ENCODE measurements around the gene LRRTM4.

The LRRTM4 gene

DNA sequence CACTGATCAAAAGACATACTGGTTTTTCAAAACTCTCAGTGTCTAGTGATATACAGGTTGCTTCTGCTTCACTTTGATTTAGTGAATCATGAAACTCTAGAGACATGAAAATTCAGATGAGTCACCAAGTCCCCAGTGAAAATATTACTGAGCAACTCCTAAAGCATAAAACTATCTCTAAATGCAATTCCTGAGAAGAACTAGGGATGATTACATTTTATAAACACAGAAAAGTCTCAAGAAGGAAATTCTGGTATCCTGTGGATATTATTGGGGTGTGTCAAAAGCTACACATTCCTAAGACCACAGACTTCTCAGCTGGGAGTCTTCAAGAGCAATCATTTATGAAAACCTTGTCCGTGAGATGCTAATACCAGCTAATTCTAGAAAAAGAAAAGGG, 9.7 kb downstream of the LRRTM4 start:
- no peak for ATAC-seq

DNA sequence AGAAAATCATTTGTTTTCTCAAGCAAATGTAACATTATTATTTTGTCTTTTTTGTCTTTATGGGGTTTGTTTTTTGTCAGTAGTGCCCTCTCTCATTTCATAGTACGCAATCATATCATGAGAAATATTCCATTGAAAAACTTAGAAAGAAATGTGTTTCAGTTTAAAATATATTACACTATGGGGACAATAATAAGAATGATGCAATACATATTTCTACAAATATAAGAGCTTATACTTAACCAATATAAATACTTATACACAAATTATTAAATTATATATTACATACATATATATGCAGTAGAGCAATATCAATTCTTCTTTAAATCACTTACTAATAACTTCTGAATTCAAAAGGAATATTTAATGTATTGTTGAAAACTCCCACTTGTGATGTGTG, 13.7 kb downstream of the LRRTM4 start:
- TF ChIP-seq TOX (CRISPR knock-in tag; IDR thresholded peaks at IDR 0.05; ENCODE audit: borderline replicate concordance) (no peak), ZFP30 (CRISPR knock-in tag; IDR thresholded peaks at IDR 0.05) (no peak), BACH2 (CRISPR knock-in tag; IDR thresholded peaks at IDR 0.05; ENCODE audit: borderline replicate concordance) (no peak), ARNTL (CRISPR knock-in tag; IDR thresholded peaks at IDR 0.05; ENCODE audit: borderline replicate concordance, low read depth) (no peak), PATZ1 (CRISPR knock-in tag; IDR thresholded peaks at IDR 0.05; ENCODE audit: borderline replicate concordance) (no peak), RARB (CRISPR knock-in tag; IDR thresholded peaks at IDR 0.05) (no peak), CSDC2 (CRISPR knock-in tag; IDR thresholded peaks at IDR 0.05) (no peak)
- TF ChIP-seq, protein P1, sequence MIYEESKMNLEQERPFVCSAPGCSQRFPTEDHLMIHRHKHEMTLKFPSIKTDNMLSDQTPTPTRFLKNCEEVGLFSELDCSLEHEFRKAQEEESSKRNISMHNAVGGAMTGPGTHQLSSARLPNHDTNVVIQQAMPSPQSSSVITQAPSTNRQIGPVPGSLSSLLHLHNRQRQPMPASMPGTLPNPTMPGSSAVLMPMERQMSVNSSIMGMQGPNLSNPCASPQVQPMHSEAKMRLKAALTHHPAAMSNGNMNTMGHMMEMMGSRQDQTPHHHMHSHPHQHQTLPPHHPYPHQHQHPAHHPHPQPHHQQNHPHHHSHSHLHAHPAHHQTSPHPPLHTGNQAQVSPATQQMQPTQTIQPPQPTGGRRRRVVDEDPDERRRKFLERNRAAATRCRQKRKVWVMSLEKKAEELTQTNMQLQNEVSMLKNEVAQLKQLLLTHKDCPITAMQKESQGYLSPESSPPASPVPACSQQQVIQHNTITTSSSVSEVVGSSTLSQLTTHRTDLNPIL (CRISPR knock-in tag; IDR thresholded peaks at IDR 0.05; ENCODE audit: low read depth): no peak
- TF ChIP-seq, protein P2, sequence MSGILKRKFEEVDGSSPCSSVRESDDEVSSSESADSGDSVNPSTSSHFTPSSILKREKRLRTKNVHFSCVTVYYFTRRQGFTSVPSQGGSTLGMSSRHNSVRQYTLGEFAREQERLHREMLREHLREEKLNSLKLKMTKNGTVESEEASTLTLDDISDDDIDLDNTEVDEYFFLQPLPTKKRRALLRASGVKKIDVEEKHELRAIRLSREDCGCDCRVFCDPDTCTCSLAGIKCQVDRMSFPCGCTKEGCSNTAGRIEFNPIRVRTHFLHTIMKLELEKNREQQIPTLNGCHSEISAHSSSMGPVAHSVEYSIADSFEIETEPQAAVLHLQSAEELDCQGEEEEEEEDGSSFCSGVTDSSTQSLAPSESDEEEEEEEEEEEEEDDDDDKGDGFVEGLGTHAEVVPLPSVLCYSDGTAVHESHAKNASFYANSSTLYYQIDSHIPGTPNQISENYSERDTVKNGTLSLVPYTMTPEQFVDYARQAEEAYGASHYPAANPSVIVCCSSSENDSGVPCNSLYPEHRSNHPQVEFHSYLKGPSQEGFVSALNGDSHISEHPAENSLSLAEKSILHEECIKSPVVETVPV (CRISPR knock-in tag; IDR thresholded peaks at IDR 0.05): no peak
- no peak for ATAC-seq

More for the DNA sequence above, 9.7 kb downstream of the LRRTM4 start:
- TF ChIP-seq, protein P3, sequence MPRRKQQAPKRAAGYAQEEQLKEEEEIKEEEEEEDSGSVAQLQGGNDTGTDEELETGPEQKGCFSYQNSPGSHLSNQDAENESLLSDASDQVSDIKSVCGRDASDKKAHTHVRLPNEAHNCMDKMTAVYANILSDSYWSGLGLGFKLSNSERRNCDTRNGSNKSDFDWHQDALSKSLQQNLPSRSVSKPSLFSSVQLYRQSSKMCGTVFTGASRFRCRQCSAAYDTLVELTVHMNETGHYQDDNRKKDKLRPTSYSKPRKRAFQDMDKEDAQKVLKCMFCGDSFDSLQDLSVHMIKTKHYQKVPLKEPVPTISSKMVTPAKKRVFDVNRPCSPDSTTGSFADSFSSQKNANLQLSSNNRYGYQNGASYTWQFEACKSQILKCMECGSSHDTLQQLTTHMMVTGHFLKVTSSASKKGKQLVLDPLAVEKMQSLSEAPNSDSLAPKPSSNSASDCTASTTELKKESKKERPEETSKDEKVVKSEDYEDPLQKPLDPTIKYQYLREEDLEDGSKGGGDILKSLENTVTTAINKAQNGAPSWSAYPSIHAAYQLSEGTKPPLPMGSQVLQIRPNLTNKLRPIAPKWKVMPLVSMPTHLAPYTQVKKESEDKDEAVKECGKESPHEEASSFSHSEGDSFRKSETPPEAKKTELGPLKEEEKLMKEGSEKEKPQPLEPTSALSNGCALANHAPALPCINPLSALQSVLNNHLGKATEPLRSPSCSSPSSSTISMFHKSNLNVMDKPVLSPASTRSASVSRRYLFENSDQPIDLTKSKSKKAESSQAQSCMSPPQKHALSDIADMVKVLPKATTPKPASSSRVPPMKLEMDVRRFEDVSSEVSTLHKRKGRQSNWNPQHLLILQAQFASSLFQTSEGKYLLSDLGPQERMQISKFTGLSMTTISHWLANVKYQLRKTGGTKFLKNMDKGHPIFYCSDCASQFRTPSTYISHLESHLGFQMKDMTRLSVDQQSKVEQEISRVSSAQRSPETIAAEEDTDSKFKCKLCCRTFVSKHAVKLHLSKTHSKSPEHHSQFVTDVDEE (CRISPR knock-in tag; IDR thresholded peaks at IDR 0.05): no peak
- peak; percentile 36 for TF ChIP-seq ISL1 (CRISPR knock-in tag; IDR thresholded peaks at IDR 0.05)

DNA sequence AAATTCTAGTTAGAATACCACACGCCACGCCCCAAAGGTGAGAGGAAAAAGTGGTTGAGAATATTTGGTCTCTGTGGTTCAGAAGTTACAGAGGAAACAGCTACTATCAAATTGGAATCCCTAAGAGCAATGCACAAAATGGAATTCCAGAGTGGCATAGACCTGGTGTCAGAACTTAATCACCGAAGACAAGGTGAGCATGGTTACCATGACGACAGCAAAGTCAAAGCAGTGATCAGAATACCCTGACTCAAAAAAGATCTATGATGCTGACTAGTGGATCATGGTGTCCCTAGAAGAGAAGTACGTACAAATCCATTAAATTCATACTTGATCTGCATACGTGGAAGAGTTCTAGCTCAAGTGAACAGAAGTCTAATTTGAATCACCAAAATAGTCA, 14.5 kb downstream of the LRRTM4 start:
- ATAC-seq: no peak
- no peak for TF ChIP-seq PPARA (CRISPR knock-in tag; IDR thresholded peaks at IDR 0.05; ENCODE audit: borderline replicate concordance)
- TF ChIP-seq, protein P3 (CRISPR knock-in tag; IDR thresholded peaks at IDR 0.05): no peak
- TF ChIP-seq CSDC2 (CRISPR knock-in tag; IDR thresholded peaks at IDR 0.05): no peak
- TF ChIP-seq RARB (CRISPR knock-in tag; IDR thresholded peaks at IDR 0.05): no peak
- TF ChIP-seq ESRRG (CRISPR knock-in tag; IDR thresholded peaks at IDR 0.05): no peak
- TF ChIP-seq ISL1 (CRISPR knock-in tag; IDR thresholded peaks at IDR 0.05): no peak
- TF ChIP-seq TOX (CRISPR knock-in tag; IDR thresholded peaks at IDR 0.05; ENCODE audit: borderline replicate concordance): no peak
- no peak for TF ChIP-seq ZNF8 (CRISPR knock-in tag; IDR thresholded peaks at IDR 0.05)
- no peak for TF ChIP-seq OSR1 (CRISPR knock-in tag; IDR thresholded peaks at IDR 0.05)
- no peak for TF ChIP-seq ZNF565 (CRISPR knock-in tag; conservative IDR thresholded peaks at IDR 0.05; ENCODE audit: low read depth)
- no peak for TF ChIP-seq ZFP3 (CRISPR knock-in tag; IDR thresholded peaks at IDR 0.05)
- TF ChIP-seq TCF4 (CRISPR knock-in tag; IDR thresholded peaks at IDR 0.05; ENCODE audit: borderline replicate concordance): no peak
- TF ChIP-seq, protein P1 (CRISPR knock-in tag; IDR thresholded peaks at IDR 0.05; ENCODE audit: low read depth): no peak
- no peak for TF ChIP-seq ZFP30 (CRISPR knock-in tag; IDR thresholded peaks at IDR 0.05)
- TF ChIP-seq, protein P2 (CRISPR knock-in tag; IDR thresholded peaks at IDR 0.05): no peak
- TF ChIP-seq BACH2 (CRISPR knock-in tag; IDR thresholded peaks at IDR 0.05; ENCODE audit: borderline replicate concordance): no peak
- no peak for TF ChIP-seq POU6F1 (CRISPR knock-in tag; IDR thresholded peaks at IDR 0.05; ENCODE audit: borderline replicate concordance, low read depth)
- TF ChIP-seq SNAI2 (CRISPR knock-in tag; IDR thresholded peaks at IDR 0.05): no peak
